ENCODE results near the gene TTLL9. TPM values are rescaled to one million over a fixed set of nuclear protein-coding genes. Genes with fewer than 3 reads are reported as not detected.

Gene TTLL9
- total RNA-seq, 1 donor from 2014 or later, result 0.67 TPM

- Mint-ChIP-seq H3K4me3 (no peak overlapping the region), H3K4me1 (no peaks in the 10 kb centered on the region), H3K27ac (no peak overlapping the region), H3K27me3 (ENCODE audit: low read depth) (peaks cover 8% of the 10 kb centered on the region), H3K36me3 (no peaks in the 10 kb centered on the region), H3K9me3 (no peaks in the 10 kb centered on the region)
- DNase-seq (ENCODE audit: low spot score in 2 of 2, unreplicated experiment in 2 of 2), result no peak
- no peak for TF ChIP-seq CTCF (IDR thresholded peaks at IDR 0.05; ENCODE audit: unreplicated experiment)
Observed at GRCh38 chr20:31901615-31902014, 31.2 kb downstream of the TTLL9 start.

GRCh38 chr20:31903627-31904386 lies 33.4 kb downstream of the TTLL9 start:
- Mint-ChIP-seq H3K4me1 (no peaks in the 10 kb centered on the region), H3K36me3 (no peaks in the 10 kb centered on the region), H3K4me3 (no peak overlapping the region), H3K27ac (no peak overlapping the region), H3K9me3 (no peaks in the 10 kb centered on the region), H3K27me3 (ENCODE audit: low read depth) (peaks cover 11% of the 10 kb centered on the region)
- no peak for DNase-seq (ENCODE audit: low spot score in 2 of 2, unreplicated experiment in 2 of 2)
- no peak for TF ChIP-seq CTCF (IDR thresholded peaks at IDR 0.05; ENCODE audit: unreplicated experiment)

GRCh38 chr20:31906001-31906400 lies 35.6 kb downstream of the TTLL9 start:
- Mint-ChIP-seq H3K4me1 (no peaks in the 10 kb centered on the region), H3K27ac (no peak overlapping the region), H3K9me3 (no peaks in the 10 kb centered on the region), H3K27me3 (ENCODE audit: low read depth) (peaks cover 4% of the 10 kb centered on the region), H3K4me3 (no peak overlapping the region), H3K36me3 (no peaks in the 10 kb centered on the region)
- no peak for TF ChIP-seq CTCF (IDR thresholded peaks at IDR 0.05; ENCODE audit: unreplicated experiment)
- no peak for DNase-seq (ENCODE audit: low spot score in 2 of 2, unreplicated experiment in 2 of 2)

- H3K27me3 Mint-ChIP-seq (ENCODE audit: low read depth), result peaks cover 4% of the 10 kb centered on the region
- no peak for DNase-seq (ENCODE audit: low spot score in 2 of 2, unreplicated experiment in 2 of 2)
- H3K4me3 Mint-ChIP-seq, result no peak overlapping the region
- no peaks in the 10 kb centered on the region for H3K9me3 Mint-ChIP-seq
- no peak overlapping the region for H3K27ac Mint-ChIP-seq
- H3K4me1 Mint-ChIP-seq, result no peaks in the 10 kb centered on the region
- no peak for TF ChIP-seq CTCF (IDR thresholded peaks at IDR 0.05; ENCODE audit: unreplicated experiment)
- no peaks in the 10 kb centered on the region for H3K36me3 Mint-ChIP-seq
Observed at GRCh38 chr20:31907046-31907445, 36.6 kb downstream of the TTLL9 start.

- H3K27ac Mint-ChIP-seq, result no peak overlapping the region
- no peak overlapping the region for H3K4me3 Mint-ChIP-seq
- no peaks in the 10 kb centered on the region for H3K9me3 Mint-ChIP-seq
- peaks cover under 1% of the 10 kb centered on the region for H3K4me1 Mint-ChIP-seq
- no peak for DNase-seq (ENCODE audit: low spot score in 2 of 2, unreplicated experiment in 2 of 2)
- H3K36me3 Mint-ChIP-seq, result no peaks in the 10 kb centered on the region
- no peak for TF ChIP-seq CTCF (IDR thresholded peaks at IDR 0.05; ENCODE audit: unreplicated experiment)
- H3K27me3 Mint-ChIP-seq (ENCODE audit: low read depth), result peaks cover 4% of the 10 kb centered on the region
Observed at GRCh38 chr20:31908016-31908415, 37.6 kb downstream of the TTLL9 start.

Measured in mesothelial cell of epicardium (in vitro differentiated cells).